Daoy (cell line): ENCODE measurements around the gene AZI2. TPM values are rescaled to one million over a fixed set of nuclear protein-coding genes. Genes with fewer than 3 reads are reported as not detected.

Experiments
- DNase-seq: peaks from one replicate; pipeline ENCODE4 v3.0.0-alpha.2; 2015; ENCODE audit warnings: low read depth
- total RNA-seq: library from RNA; depleted of rRNA; stranded (reverse); fragments of >200 nt; shearing (Covaris generic); gene quantifications from 2 replicates; pipeline ENCODE4 v1.2.3, GENCODE V29; 2014; rRNA removed

Gene AZI2, protein sequence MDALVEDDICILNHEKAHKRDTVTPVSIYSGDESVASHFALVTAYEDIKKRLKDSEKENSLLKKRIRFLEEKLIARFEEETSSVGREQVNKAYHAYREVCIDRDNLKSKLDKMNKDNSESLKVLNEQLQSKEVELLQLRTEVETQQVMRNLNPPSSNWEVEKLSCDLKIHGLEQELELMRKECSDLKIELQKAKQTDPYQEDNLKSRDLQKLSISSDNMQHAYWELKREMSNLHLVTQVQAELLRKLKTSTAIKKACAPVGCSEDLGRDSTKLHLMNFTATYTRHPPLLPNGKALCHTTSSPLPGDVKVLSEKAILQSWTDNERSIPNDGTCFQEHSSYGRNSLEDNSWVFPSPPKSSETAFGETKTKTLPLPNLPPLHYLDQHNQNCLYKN
- 25.6 and 38.5 TPM in 2 replicates for total RNA-seq

GRCh38 chr3:28348629-28349468, at the start of gene AZI2, which contains the start of gene ZCWPW2:
Gene AZI2, minus strand, starts transcription at chr3:28348824. Its CDS starts 8,207 bp downstream, at chr3:28340617.
Gene ZCWPW2, plus strand, starts transcription at chr3:28348721. Its CDS starts 64,348 bp downstream, at chr3:28413069.
- peak; percentile 96 for DNase-seq

DNA sequence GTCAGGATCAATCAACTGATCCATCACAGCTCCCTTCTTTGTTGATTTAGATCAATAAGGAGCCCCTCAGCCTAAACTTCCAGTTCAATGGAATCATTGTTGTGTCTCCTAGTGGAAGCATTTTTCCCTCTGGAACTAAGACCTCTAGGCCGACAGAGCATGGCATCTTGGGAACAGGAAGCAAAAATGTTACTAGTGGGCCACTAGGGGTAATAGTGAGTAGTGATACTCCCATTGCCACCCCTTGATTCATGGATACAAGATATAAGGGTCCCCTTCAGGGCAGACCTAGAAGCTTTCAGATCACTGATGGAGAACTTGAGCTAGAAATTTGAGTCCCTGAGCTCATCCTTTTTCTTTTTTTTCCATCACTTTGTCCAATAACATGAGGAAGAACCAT, 40.4 kb upstream of the AZI2 start:
- no peak for DNase-seq

DNA sequence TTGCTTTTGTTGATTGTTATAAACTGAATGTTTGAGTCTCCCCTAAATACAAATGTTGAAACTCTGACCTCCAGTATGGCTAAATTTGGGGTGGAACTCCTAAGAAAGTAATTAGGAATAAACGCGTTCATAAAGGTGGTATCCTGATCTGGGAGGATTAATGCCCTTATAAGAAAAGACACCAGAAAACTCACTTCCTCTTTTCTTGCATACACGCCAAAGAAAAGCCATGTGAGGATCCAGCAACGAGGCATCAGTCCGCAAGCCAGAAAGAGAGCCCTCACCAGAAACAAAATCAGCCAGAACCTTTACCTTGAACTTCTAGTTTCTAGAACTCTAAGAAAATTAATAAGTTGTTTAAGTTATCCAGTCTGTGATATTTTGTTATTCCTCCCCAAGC, 37.4 kb upstream of the AZI2 start:
- DNase-seq = no peak

DNA sequence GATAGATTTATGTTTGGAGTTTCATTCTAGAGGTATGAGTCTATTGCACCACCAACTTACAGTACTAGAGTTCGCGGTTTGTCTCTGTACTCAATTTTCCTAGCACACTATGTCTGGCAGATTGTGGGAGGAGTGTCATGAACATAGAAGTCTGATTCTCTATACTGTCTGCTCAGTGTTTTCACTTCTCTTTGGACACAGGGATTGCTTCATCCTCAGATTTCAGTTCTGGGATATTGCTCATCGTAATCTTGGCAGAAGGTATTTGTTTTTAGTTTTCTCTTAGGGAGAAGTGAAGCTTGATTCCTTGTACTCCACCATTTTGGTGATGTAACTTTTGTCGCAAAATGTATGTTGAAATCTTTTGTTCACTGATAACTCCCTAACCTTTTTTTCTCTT, 27.8 kb upstream of the AZI2 start:
- DNase-seq = no peak

- peak; percentile 6 for DNase-seq
Observed at GRCh38 chr3:28349469-28350000, 911 bp upstream of the AZI2 start.

- no peak for DNase-seq
Observed at GRCh38 chr3:28348265-28348628, 377 bp downstream of the AZI2 start.

DNA sequence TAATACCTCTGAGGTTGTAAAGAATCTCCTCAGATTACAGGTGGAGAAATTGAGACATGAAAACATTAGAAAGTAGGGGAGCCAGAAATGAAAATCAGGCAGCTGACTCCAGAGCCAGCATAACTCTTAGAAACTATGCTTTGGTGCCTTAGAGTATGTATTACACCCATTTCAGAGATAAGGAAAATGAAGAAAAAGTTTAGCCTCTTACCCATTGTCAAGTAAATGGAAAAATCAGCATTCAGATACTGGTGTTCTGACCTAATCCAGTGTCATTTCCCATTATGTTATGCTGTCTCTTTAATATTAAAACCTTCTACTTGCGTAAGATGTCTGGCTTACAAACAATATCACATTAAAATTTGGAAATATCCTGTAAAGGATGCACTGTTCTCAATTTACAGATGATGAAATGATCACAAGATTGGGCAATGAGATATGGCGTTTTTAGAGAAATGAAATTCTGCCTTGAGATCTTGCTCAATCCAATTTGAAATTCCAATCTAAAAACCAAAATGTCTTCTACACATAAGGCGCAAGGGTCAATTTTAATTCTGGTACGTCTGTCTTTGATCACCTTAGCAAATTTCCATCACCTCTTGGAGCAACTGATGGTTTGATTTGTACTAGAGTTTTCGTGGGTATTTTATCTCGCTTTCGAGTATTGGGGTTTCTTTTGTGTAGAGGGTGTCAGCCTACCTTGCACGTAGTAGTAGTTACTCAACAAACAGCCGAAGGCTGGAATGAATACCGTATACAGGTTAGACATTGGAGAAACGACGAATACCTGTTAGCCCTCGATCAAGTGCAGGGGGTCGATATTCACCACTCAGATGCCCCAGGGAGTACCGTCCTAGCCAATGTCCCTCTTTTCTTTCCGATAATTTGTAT, 1.0 kb downstream of the AZI2 start:
- DNase-seq = peak; percentile 0

DNA sequence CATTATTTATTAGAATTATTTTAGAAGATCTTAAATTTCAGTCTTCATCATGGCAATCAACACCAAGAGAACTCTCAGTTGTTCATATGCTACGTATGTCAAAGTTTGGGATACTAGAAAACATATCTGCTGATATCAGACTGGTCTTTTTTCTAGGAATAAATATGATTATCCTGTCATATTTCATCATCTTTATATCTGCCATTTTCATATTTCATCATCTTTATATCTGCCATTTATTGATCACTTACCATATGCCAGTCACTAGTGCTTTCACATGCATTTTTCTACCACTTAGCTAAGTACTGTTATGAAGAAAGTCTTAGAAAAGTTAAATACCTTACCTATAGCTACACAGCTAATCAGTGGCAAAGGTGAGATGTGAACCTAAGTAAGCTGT, 2.9 kb downstream of the AZI2 start:
- DNase-seq = no peak

- no peak for DNase-seq
Observed at GRCh38 chr3:28343144-28343543, 5.5 kb downstream of the AZI2 start.

DNA sequence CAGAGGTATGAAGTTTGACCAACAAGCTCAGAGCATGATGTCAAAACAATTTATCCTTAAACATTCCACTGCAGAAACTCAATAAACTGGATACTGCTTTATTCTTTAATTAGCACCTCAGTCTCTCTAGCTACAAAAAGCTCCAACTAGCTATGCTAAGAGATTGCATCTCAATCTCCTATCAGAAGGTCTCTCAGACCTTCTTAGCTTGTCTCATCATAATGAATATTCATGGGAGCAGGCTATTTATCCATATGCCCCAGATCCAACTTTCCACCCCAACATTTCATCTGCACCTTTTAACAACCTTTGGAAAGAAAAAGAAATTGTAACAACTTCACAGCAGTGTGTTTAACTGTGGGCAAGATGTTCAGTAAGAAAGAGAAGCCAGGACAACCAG, 11.4 kb downstream of the AZI2 start:
- DNase-seq = no peak

GRCh38 chr3:28335246-28335645, 13.4 kb downstream of the AZI2 start:
- DNase-seq = no peak

GRCh38 chr3:28334552-28334951, 14.1 kb downstream of the AZI2 start:
- no peak for DNase-seq

- DNase-seq = no peak
Observed at GRCh38 chr3:28328188-28329151, 20.2 kb downstream of the AZI2 start.

DNA sequence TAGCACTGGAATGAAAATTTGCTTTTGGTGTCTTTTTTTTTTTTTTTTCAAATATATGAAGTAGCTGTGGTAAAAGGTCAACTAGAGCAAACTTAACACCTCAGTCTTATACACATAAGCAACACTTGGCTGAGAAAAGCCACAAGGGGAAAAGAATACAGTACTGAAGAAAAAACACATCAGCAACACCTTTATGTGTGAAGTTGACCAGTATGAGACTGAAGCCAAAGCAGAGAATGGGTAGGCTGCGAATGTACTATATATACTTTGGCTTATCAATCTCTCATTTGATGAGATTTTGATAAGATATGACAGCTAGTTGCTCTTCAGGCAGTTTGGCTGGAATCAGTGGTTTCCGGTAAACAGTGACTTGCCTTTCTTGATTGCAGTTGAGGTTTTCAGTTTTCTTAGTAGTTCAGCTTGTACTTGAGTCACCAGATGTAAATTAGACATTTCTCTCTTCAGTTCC, 22.1 kb downstream of the AZI2 start:
- DNase-seq = no peak

DNA sequence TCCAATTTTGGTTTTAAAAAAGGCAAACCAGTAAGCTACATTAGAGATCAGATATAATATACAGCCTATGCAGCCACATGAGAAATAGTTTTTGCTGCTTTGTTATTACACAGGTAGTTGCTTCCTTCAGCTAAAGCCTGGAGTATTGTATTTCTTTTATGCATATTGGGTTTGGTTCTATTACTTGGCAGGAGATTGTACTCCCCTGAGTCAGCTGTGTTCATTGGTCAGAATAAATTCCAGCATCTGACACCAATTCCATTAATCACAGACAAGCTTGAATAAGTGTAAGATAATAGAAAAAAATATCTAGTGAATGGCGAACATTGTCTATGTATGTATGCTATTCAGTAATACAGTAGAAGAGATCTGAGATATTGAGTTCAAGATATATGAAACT, 26.2 kb downstream of the AZI2 start:
- no peak for DNase-seq

DNA sequence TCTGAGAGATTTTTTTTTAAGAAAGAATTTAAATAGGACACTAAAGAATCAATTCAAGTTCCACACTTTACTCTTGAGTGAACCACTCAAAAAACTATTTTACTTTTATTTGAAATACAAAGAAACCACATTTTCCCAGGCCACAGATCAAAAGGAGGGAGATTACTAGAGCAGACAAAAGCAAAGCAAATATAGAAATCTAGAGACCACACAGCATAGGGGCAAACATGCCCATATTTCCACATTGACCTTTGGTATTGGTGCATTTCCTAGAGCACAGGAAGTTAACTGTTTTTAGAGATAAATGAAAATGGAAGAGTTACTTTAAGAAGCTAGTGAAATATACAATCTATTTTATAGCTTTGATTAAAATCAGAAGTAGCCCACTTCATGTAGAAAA, 27.6 kb downstream of the AZI2 start:
- no peak for DNase-seq

DNA sequence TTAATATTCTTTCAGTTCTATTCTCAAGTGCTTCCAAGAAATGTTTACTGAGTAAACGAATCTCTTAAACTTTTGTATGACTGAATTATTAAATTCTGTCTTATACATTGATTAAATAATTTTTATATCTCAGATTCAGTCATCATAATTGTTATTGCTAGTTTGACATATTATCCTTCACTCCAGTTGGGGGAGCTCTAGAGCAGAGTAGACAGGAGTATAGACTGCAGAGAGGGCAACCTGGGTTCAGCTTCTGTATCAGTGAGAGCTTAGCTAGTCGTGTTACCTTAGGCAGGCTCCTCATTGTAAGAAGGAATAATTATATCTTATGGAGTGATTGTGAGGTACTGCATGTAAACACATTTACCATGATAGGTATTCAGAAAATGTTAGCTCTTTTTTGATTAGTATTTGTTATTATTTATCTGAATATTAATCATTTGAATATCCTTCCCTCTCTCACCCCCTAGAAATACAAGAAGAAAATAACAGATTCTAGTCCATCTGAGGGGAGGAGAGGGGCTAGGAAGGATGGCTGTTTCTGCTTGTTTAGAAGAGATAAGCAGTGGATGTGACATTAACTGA, 31.1 kb downstream of the AZI2 start:
- peak; percentile 19 for DNase-seq

DNA sequence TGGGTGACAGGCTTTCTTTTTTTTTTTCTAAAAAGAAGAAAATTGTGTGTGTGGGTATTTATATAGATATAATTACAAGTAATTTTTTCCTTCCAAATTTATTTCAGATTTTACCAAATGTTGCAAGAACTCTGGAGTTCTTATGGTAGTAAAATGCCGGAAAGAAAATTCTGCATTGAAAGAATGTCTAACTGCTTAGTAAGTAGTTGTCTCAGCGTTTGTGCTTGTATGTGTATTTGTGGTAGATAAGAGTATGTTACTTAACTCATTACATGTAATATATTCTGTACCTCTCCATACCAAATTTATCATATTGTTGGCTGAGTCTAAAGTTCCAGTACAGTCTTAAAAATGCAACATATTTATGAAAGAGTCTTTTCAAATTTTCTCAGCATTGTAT, 32.4 kb downstream of the AZI2 start:
- no peak for DNase-seq

- no peak for DNase-seq
Observed at GRCh38 chr3:28315711-28316110, 32.9 kb downstream of the AZI2 start.

DNA sequence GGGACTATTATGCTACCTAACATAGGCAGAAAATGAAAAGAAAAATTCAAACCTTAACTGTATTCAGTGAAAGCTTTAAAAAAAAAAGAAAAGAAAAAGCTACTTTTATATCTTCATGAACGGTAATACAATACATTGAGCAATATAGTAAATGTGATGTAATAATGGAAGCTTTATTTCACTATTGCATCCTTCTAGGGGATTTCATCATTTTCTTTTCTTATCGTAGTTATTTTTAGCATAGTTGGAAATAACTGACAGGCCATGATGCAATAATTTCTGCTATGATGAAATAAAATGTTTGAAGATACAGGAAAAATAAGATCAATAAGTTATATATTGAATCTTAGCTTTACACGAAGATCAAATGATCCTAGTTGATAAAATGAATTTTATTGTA, 40.4 kb downstream of the AZI2 start:
- no peak for DNase-seq
